ENCODE measurements around the gene AGTR2. TPM values are rescaled to one million over a fixed set of nuclear protein-coding genes. Genes with fewer than 3 reads are reported as not detected.
A peak's percentile ranks its signal among the peaks of the same experiment; 100 is the strongest.
"Not testable (repeated sequence)": the region's sequence is repeated elsewhere in the genome, so short reads cannot be mapped to it uniquely, and the experiment has no call there.

The AGTR2 gene
- total RNA-seq, 1 donor from 2014 or later: not detected

DNA sequence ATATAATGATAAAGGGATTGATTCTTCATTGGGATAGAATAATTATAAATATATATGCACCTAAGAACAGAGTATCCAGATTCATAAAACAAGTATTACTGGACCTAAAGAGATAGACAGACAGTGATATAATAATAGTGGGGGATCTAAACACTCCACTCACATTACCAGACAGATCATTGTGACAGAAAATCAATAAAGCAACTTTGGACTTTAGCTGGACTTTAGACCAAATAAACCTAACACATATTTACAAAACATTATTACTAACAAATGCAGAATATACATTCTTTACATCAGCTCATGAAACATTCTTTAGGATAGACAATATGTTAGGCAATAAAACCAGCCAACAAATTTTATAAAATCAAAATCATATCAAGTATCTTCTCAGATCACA lies 14.6 kb downstream of the AGTR2 start:
- TF ChIP-seq, protein P1, sequence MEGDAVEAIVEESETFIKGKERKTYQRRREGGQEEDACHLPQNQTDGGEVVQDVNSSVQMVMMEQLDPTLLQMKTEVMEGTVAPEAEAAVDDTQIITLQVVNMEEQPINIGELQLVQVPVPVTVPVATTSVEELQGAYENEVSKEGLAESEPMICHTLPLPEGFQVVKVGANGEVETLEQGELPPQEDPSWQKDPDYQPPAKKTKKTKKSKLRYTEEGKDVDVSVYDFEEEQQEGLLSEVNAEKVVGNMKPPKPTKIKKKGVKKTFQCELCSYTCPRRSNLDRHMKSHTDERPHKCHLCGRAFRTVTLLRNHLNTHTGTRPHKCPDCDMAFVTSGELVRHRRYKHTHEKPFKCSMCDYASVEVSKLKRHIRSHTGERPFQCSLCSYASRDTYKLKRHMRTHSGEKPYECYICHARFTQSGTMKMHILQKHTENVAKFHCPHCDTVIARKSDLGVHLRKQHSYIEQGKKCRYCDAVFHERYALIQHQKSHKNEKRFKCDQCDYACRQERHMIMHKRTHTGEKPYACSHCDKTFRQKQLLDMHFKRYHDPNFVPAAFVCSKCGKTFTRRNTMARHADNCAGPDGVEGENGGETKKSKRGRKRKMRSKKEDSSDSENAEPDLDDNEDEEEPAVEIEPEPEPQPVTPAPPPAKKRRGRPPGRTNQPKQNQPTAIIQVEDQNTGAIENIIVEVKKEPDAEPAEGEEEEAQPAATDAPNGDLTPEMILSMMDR (conservative IDR thresholded peaks at IDR 0.05): no peak
- H3K27me3 Mint-ChIP-seq (ENCODE audit: low read depth): no peaks in the 10 kb centered on the region
- no peak overlapping the region for H3K27ac Mint-ChIP-seq (ENCODE audit: unreplicated experiment)
- no peaks in the 10 kb centered on the region for H3K36me3 Mint-ChIP-seq (ENCODE audit: low read depth)
- H3K4me1 Mint-ChIP-seq: no peaks in the 10 kb centered on the region
- no peak for DNase-seq (ENCODE audit: low read depth, low spot score)
- H3K4me3 Mint-ChIP-seq: no peak overlapping the region
- H3K9me3 Mint-ChIP-seq: peaks cover 8% of the 10 kb centered on the region

DNA sequence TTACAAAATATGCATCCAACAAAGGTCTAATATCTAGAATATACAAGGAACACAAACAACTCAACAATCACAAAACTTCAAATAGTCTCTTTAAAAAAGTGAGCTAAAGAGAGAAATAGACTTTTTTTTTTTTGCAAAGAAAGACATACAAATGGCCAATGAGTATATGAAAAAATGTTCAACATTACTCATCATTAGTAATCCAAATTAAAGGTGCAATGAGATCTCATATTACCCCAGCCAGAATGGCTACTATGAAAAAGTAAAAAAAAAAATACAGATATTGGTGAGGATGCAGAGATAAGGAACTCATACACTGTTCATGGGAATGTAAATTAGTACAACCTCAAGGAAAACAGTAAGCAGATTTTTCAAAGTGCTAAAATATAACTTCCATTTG lies 24.1 kb downstream of the AGTR2 start:
- no peak for DNase-seq (ENCODE audit: low read depth, low spot score)
- H3K36me3 Mint-ChIP-seq (ENCODE audit: low read depth): no peaks in the 10 kb centered on the region
- no peaks in the 10 kb centered on the region for H3K27me3 Mint-ChIP-seq (ENCODE audit: low read depth)
- no peak overlapping the region for H3K4me3 Mint-ChIP-seq
- TF ChIP-seq, protein P1 (conservative IDR thresholded peaks at IDR 0.05): no peak
- no peaks in the 10 kb centered on the region for H3K4me1 Mint-ChIP-seq
- H3K9me3 Mint-ChIP-seq: peaks cover 1% of the 10 kb centered on the region
- no peak overlapping the region for H3K27ac Mint-ChIP-seq (ENCODE audit: unreplicated experiment)

DNA sequence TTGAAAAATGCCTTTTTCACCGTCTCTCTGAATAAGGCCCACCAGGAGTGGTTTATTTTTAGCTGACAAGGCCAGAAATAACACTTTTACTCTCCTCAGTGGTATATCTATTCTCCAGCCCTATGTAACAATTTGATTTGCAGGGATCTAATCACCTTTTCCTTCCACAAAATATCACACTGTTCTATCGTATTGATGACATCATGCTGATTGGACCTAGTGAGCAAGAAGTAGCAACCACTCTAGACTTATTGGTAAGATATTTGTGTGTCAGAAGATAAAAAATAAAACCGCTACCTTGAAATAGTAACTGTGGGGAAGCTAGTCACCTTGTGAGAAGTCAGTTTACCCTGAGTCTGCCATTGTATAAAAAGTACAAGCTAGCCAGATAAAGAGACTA lies 27.7 kb downstream of the AGTR2 start:
- H3K9me3 Mint-ChIP-seq: no peaks in the 10 kb centered on the region
- no peaks in the 10 kb centered on the region for H3K4me1 Mint-ChIP-seq
- no peak overlapping the region for H3K27ac Mint-ChIP-seq (ENCODE audit: unreplicated experiment)
- no peaks in the 10 kb centered on the region for H3K27me3 Mint-ChIP-seq (ENCODE audit: low read depth)
- no peak for DNase-seq (ENCODE audit: low read depth, low spot score)
- TF ChIP-seq, protein P1 (conservative IDR thresholded peaks at IDR 0.05): no peak
- no peak overlapping the region for H3K4me3 Mint-ChIP-seq
- H3K36me3 Mint-ChIP-seq (ENCODE audit: low read depth): no peaks in the 10 kb centered on the region

DNA sequence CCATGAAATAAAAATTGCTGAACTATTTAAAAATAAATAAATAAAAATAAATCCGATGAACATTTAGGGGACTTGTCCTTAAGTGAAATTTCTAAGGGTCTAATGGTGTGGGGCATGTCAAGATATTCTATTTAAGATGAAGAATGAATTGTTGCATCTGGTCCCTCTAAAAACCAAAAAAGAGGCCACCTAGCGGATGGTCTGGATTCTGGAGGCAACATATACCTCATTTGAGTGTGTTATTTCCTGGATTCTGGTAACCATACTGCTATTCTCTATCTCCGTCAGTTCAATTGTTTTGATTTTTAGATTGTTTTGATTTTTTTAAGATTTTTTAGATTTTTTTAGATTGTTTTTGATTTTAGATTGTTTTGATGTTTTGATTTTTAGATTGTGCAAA lies 28.3 kb downstream of the AGTR2 start:
- H3K4me1 Mint-ChIP-seq: no peaks in the 10 kb centered on the region
- no peaks in the 10 kb centered on the region for H3K27me3 Mint-ChIP-seq (ENCODE audit: low read depth)
- TF ChIP-seq, protein P1 (conservative IDR thresholded peaks at IDR 0.05): peak; percentile 44
- H3K36me3 Mint-ChIP-seq (ENCODE audit: low read depth): no peaks in the 10 kb centered on the region
- DNase-seq (ENCODE audit: low read depth, low spot score): no peak
- no peaks in the 10 kb centered on the region for H3K9me3 Mint-ChIP-seq
- H3K4me3 Mint-ChIP-seq: no peak overlapping the region
- no peak overlapping the region for H3K27ac Mint-ChIP-seq (ENCODE audit: unreplicated experiment)

DNA sequence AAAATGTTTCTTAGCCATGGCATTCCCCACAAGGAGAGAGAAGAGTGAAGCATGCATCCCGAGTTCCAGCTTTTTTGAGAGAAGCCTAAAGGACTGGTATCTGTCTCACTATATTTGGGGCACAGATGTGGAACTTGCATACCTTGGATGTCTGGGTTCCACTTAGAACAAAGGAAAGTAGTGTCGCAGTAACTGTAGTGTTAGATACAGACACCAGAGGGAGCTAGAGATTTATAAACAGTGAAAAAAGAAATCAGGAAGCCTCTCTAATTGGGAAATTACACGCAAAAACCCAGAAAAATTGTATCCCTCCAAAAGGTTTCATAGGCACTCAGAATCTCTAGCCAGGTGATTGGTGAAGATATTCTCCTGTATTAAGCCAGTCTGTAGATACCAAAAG lies 34.4 kb downstream of the AGTR2 start:
- no peak for DNase-seq (ENCODE audit: low read depth, low spot score)
- no peak overlapping the region for H3K27ac Mint-ChIP-seq (ENCODE audit: unreplicated experiment)
- no peak overlapping the region for H3K4me3 Mint-ChIP-seq
- TF ChIP-seq, protein P1 (conservative IDR thresholded peaks at IDR 0.05): peak; percentile 90
- H3K27me3 Mint-ChIP-seq (ENCODE audit: low read depth): no peaks in the 10 kb centered on the region
- no peaks in the 10 kb centered on the region for H3K4me1 Mint-ChIP-seq
- H3K9me3 Mint-ChIP-seq: no peaks in the 10 kb centered on the region
- H3K36me3 Mint-ChIP-seq (ENCODE audit: low read depth): no peaks in the 10 kb centered on the region

DNA sequence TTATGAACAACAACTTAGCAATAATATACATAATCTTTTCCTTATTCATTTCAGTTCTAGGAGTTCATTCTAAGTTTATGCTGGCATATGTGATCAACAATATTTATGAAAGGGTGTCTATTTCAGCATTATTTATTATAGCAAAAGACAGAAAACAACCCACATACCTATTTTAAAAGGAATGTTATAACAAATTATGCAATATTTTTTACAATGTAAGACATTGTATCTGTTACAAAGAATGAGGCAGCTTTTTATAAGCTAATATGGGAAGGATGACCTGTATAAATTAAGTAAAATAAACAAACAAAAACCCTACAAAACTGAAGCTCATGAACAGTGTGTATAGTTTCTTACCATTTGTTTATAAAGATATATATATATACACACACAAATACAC lies 42.7 kb downstream of the AGTR2 start:
- peaks cover 3% of the 10 kb centered on the region for H3K27me3 Mint-ChIP-seq (ENCODE audit: low read depth)
- TF ChIP-seq, protein P1 (conservative IDR thresholded peaks at IDR 0.05): no peak
- DNase-seq (ENCODE audit: low read depth, low spot score): no peak
- no peaks in the 10 kb centered on the region for H3K4me1 Mint-ChIP-seq
- H3K9me3 Mint-ChIP-seq: no peaks in the 10 kb centered on the region
- H3K4me3 Mint-ChIP-seq: no peak overlapping the region
- no peaks in the 10 kb centered on the region for H3K36me3 Mint-ChIP-seq (ENCODE audit: low read depth)
- no peak overlapping the region for H3K27ac Mint-ChIP-seq (ENCODE audit: unreplicated experiment)

DNA sequence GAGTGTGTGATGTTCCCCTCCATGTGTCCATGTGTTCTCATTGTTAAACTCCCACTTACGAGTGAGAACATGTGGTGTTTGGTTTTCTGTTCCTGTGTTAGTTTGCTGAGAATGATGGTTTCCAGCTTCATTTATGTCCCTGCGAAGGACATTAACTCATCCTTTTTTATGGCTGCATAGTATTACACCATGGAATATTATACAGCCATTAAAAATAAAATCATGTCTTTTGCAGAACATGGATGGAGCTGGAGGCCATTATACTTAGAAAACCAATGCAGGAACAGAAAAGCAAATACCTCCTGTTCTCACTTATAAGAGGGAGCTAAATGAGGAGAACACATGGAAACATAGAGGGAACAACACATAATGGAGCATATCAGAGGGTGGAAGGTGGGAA lies 46.5 kb downstream of the AGTR2 start:
- not testable (repeated sequence) for H3K9me3 Mint-ChIP-seq; DNase-seq (ENCODE audit: low read depth, low spot score); H3K4me1 Mint-ChIP-seq; H3K36me3 Mint-ChIP-seq (ENCODE audit: low read depth); H3K27me3 Mint-ChIP-seq (ENCODE audit: low read depth); H3K27ac Mint-ChIP-seq (ENCODE audit: unreplicated experiment); H3K4me3 Mint-ChIP-seq
